ENCODE measurements around the gene RHEX.
"Not testable (repeated sequence)": the region's sequence is repeated elsewhere in the genome, so short reads cannot be mapped to it uniquely, and the experiment has no call there.

RHEX gene

GRCh38 chr1:206058927-206059292 lies 5.9 kb downstream of the RHEX start:
- DNase-seq (ENCODE audit: low read depth in 3 of 3): no peak

- no peak for DNase-seq (ENCODE audit: low read depth in 3 of 3)
These were observed 6.5 kb downstream of the RHEX start for GRCh38 chr1:206059355-206059915.

GRCh38 chr1:206060844-206061243 lies 7.9 kb downstream of the RHEX start:
- DNase-seq (ENCODE audit: low read depth in 3 of 3): no peak

- DNase-seq (ENCODE audit: low read depth in 3 of 3): no peak
These were observed 9.5 kb downstream of the RHEX start for GRCh38 chr1:206062464-206062863.

- not testable (repeated sequence) for DNase-seq (ENCODE audit: low read depth in 3 of 3)
These were observed 11.0 kb downstream of the RHEX start for GRCh38 chr1:206064001-206064400.

- not testable (repeated sequence) for DNase-seq (ENCODE audit: low read depth in 3 of 3)
These were observed 11.5 kb downstream of the RHEX start for GRCh38 chr1:206064501-206064900.

- DNase-seq (ENCODE audit: low read depth in 3 of 3): no peak
These were observed 12.7 kb downstream of the RHEX start for GRCh38 chr1:206065547-206066145.

- DNase-seq (ENCODE audit: low read depth in 3 of 3): no peak
These were observed 13.7 kb downstream of the RHEX start for GRCh38 chr1:206066479-206067171.

- DNase-seq (ENCODE audit: low read depth in 3 of 3): no peak
These were observed 14.7 kb downstream of the RHEX start for GRCh38 chr1:206067486-206068227.

GRCh38 chr1:206068314-206068713 lies 15.3 kb downstream of the RHEX start:
- no peak for DNase-seq (ENCODE audit: low read depth in 3 of 3)

GRCh38 chr1:206070627-206071304 lies 17.8 kb downstream of the RHEX start:
- no peak for DNase-seq (ENCODE audit: low read depth in 3 of 3)

- DNase-seq (ENCODE audit: low read depth in 3 of 3): no peak
These were observed 21.9 kb downstream of the RHEX start for GRCh38 chr1:206074839-206075238.

- no peak for DNase-seq (ENCODE audit: low read depth in 3 of 3)
These were observed 23.1 kb downstream of the RHEX start for GRCh38 chr1:206075786-206076755.

- DNase-seq (ENCODE audit: low read depth in 3 of 3): no peak
These were observed 26.2 kb downstream of the RHEX start for GRCh38 chr1:206079135-206079534.

- DNase-seq (ENCODE audit: low read depth in 3 of 3): no peak
These were observed 27.2 kb downstream of the RHEX start for GRCh38 chr1:206080026-206080820.

- no peak for DNase-seq (ENCODE audit: low read depth in 3 of 3)
These were observed 28.9 kb downstream of the RHEX start for GRCh38 chr1:206081856-206082255.

- no peak for DNase-seq (ENCODE audit: low read depth in 3 of 3)
These were observed 30.1 kb downstream of the RHEX start for GRCh38 chr1:206082831-206083695.

GRCh38 chr1:206083750-206084149 lies 30.8 kb downstream of the RHEX start:
- DNase-seq (ENCODE audit: low read depth in 3 of 3): no peak

GRCh38 chr1:206087091-206087490 lies 34.1 kb downstream of the RHEX start:
- no peak for DNase-seq (ENCODE audit: low read depth in 3 of 3)

Data from stimulated activated CD4-positive, alpha-beta T cell treated with anti-CD3 and anti-CD28 coated beads, TNF-alpha, amount 100 ng/mL, for 48 hours (primary cell).